HepG2 (cell line): ENCODE data around the gene PLIN4. TPM values are rescaled to one million over a fixed set of nuclear protein-coding genes. Genes with fewer than 3 reads are reported as not detected.

ENCODE experiments used
- ATAC-seq: fragments of 200-7000 bp; cut with Tn5 transposase; 3 replicates; pipeline ENCODE4 v1.9.1; 2020; ENCODE audit warnings: mild to moderate bottlenecking, moderate library complexity
- BruUV-seq: library from RNA; stranded (reverse); fragments of 400-500 nt; replicated peaks from 2 replicates; lab custom pipeline; 2021; lab: Mats Ljungman, UMichigan
- CTCF ChIA-PET: fragments of 300-600 bp; formaldehyde crosslinking; extraction: SDS; loops from one replicate; lab custom pipeline; 2021; ENCODE audit warnings: low total read pairs, inconsistent platforms, low intra/inter-chr PET ratio; lab: Yijun Ruan, JAX
- POLR2A ChIA-PET: fragments of 350-600 bp; sonication (Branson Sonifier 250); formaldehyde crosslinking; loops from one replicate; lab custom pipeline; 2020; ENCODE audit warnings: antibody characterized with exemption, inconsistent platforms; lab: Yijun Ruan, JAX
- DNase-seq: peaks from one replicate; pipeline ENCODE4 v3.0.0-alpha.2; 2015; ENCODE audit warnings: low spot score
- FAIRE-seq: peaks from 3 replicates; lab custom pipeline; 2011; peaks lifted over from hg19 to GRCh38; lab: Jason Lieb, UNC
- H2AFZ ChIP-seq: one replicate; pipeline ENCODE4 v1.6.1; 2011; ENCODE audit warnings: low read length, inconsistent platforms
- H3K27ac ChIP-seq: fragments of 300-600 bp; 3 replicates; pipeline ENCODE4 v1.8.0; 2011; ENCODE audit warnings: mixed run types, mild to moderate bottlenecking, mixed read lengths, low read length, inconsistent platforms; ENCODE audit not compliant: insufficient read depth; ENCODE audit errors: extremely low read length
- H3K27me3 ChIP-seq, 2 experiments: fragments of 200-600 bp in 1 of 2; 2 replicates in 1 of 2; 3 replicates in 1 of 2; pipeline versions ENCODE4 v1.6.0 to v1.8.0; 2011; ENCODE audit warnings: low read length in 2 of 2, mild to moderate bottlenecking in 2 of 2, moderate library complexity in 2 of 2, inconsistent platforms in 1 of 2; ENCODE audit not compliant: insufficient read depth in 2 of 2, control insufficient read depth in 1 of 2
- H3K36me3 ChIP-seq, 2 experiments: fragments of 200-600 bp in 1 of 2; replicated peaks in 1 of 2; 2 replicates in 1 of 2; 3 replicates in 1 of 2; pipeline versions ENCODE4 v1.5.1 to v1.8.0; 2011; ENCODE audit warnings: low read length in 2 of 2, inconsistent platforms in 1 of 2; ENCODE audit not compliant: insufficient read depth in 2 of 2, control insufficient read depth in 1 of 2
- H3K4me1 ChIP-seq: 2 replicates; pipeline ENCODE4 v1.5.1; 2012; ENCODE audit warnings: low read length, inconsistent platforms; ENCODE audit not compliant: insufficient read depth
- H3K4me2 ChIP-seq: 2 replicates; pipeline ENCODE4 v1.6.0; 2011; ENCODE audit warnings: low read depth, low read length, inconsistent platforms
- H3K4me3 ChIP-seq, 3 experiments: fragments of 200-600 bp in 1 of 3; sonication (generic), shearing (Covaris generic) in 1 of 3; replicated peaks in 1 of 3; 2 replicates each; pipeline ENCODE4 v1.5.1; 2011 to 2016; ENCODE audit warnings: low read length in 3 of 3, inconsistent platforms in 2 of 3, low read depth in 2 of 3, mild to moderate bottlenecking in 2 of 3, control low read depth in 1 of 3, mixed read lengths in 1 of 3; ENCODE audit not compliant: insufficient read depth in 1 of 3
- H3K79me2 ChIP-seq: one replicate; pipeline ENCODE4 v1.6.1; 2011; ENCODE audit warnings: low read length, inconsistent platforms; ENCODE audit not compliant: insufficient read depth
- H3K9ac ChIP-seq: 2 replicates; pipeline ENCODE4 v1.6.0; 2011; ENCODE audit warnings: mild to moderate bottlenecking, low read depth, low read length, inconsistent platforms; ENCODE audit not compliant: insufficient read depth
- H3K9me3 ChIP-seq: 2 replicates; pipeline ENCODE4 v1.5.1; 2012; ENCODE audit warnings: mild to moderate bottlenecking, low read length
- H4K20me1 ChIP-seq: 2 replicates; pipeline ENCODE4 v1.6.0; 2011; ENCODE audit warnings: inconsistent platforms, mild to moderate bottlenecking, low read length, moderate library complexity; ENCODE audit not compliant: insufficient read depth
- AKAP8 ChIP-seq: sonication (generic); formaldehyde crosslinking; IDR thresholded peaks from 2 replicates; pipeline ENCODE4 v1.5.1; 2020; ENCODE audit warnings: mild to moderate bottlenecking, missing genetic modification reagents
- ARHGAP35 ChIP-seq: sonication (generic); formaldehyde crosslinking; IDR thresholded peaks from 2 replicates; pipeline ENCODE4 v1.9.0; 2022; ENCODE audit warnings: mild to moderate bottlenecking, inconsistent platforms, moderate library complexity, missing genetic modification reagents, borderline replicate concordance
- ATRX ChIP-seq: sonication (generic); formaldehyde crosslinking; IDR thresholded peaks from 2 replicates; pipeline ENCODE4 v1.4.0; 2020; ENCODE audit warnings: missing genetic modification reagents, borderline replicate concordance
- DMAP1 ChIP-seq: IDR thresholded peaks from 2 replicates; pipeline ENCODE4 v1.6.1; 2016
- FOXK2 ChIP-seq: fragments of 450-650 bp; IDR thresholded peaks from 2 replicates; pipeline ENCODE4 v1.6.1; 2016
- GABPA ChIP-seq, 2 experiments: IDR thresholded peaks; 2 replicates each; pipeline ENCODE4 v1.6.1; 2011 to 2016; ENCODE audit warnings: low read depth in 2 of 2, low read length in 1 of 2, missing biosample characterization in 1 of 2, missing genetic modification characterization in 1 of 2
- HNRNPL ChIP-seq: fragments of 200-400 bp; formaldehyde crosslinking; IDR thresholded peaks from 2 replicates; pipeline ENCODE4 v1.6.1; 2017; ENCODE audit warnings: mild to moderate bottlenecking, low read depth, low read length
- MTA3 ChIP-seq: sonication (generic); formaldehyde crosslinking; IDR thresholded peaks from 2 replicates; pipeline ENCODE4 v1.4.0; 2020; ENCODE audit warnings: missing genetic modification reagents
- TMF1 ChIP-seq: sonication (generic); formaldehyde crosslinking; IDR thresholded peaks from 2 replicates; pipeline ENCODE4 v1.8.1; 2022; ENCODE audit warnings: low read depth, missing genetic modification reagents
- TRIM24 ChIP-seq: sonication (generic); formaldehyde crosslinking; IDR thresholded peaks from 2 replicates; pipeline ENCODE4 v1.8.0; 2022; ENCODE audit warnings: mild to moderate bottlenecking, missing genetic modification reagents
- ZBTB42 ChIP-seq: sonication (generic); formaldehyde crosslinking; IDR thresholded peaks from 2 replicates; pipeline ENCODE4 v1.5.0; 2020; ENCODE audit warnings: mild to moderate bottlenecking, missing genetic modification reagents
- ZNF12 ChIP-seq: sonication (generic); formaldehyde crosslinking; IDR thresholded peaks from 2 replicates; pipeline ENCODE4 v1.5.0; 2020; ENCODE audit warnings: missing genetic modification reagents
- ZNF235 ChIP-seq: sonication (generic); formaldehyde crosslinking; IDR thresholded peaks from 2 replicates; pipeline ENCODE4 v1.8.1; 2023; ENCODE audit warnings: mild to moderate bottlenecking, missing genetic modification reagents, borderline replicate concordance
- ZNF572 ChIP-seq: sonication (generic); formaldehyde crosslinking; IDR thresholded peaks from 2 replicates; pipeline ENCODE4 v1.5.1; 2020; ENCODE audit warnings: mild to moderate bottlenecking, missing genetic modification reagents
- ZNF7 ChIP-seq: IDR thresholded peaks from 2 replicates; pipeline ENCODE4 v1.6.1; 2016; ENCODE audit warnings: missing biosample characterization, missing genetic modification reagents
- ZNF703 ChIP-seq: sonication (generic); formaldehyde crosslinking; IDR thresholded peaks from 2 replicates; pipeline ENCODE4 v1.5.1; 2020; ENCODE audit warnings: missing genetic modification reagents, mild to moderate bottlenecking, moderate library complexity, borderline replicate concordance
- ZSCAN25 ChIP-seq: sonication (generic); formaldehyde crosslinking; IDR thresholded peaks from 2 replicates; pipeline ENCODE4 v1.8.0; 2022; ENCODE audit warnings: mild to moderate bottlenecking, missing genetic modification reagents
- WGBS: methylation state at CpG from one replicate; pipeline ENCODE4 v1.1.6; 2017; ENCODE audit warnings: low lambda C conversion rate; 5-methylcytosine and 5-hydroxymethylcytosine counted together
- in situ Hi-C: cut with HindIII; loops from 2 replicates; pipeline ENCODE4 v1.10.0; 2017; ENCODE audit warnings: low pct_unique_long_range_greater_than_20kb; ENCODE audit not compliant: extremely low pct_ligation_motif_present
- intact Hi-C: fragments of 100-400 bp; cut with micrococcal nuclease; formaldehyde crosslinking; loops from one replicate; pipeline ENCODE4 v1.10.0; 2022; ENCODE audit not compliant: unreplicated experiment
- polyA plus RNA-seq, 8 experiments: library from polyadenylated mRNA; depleted of rRNA in 3 of 8; stranded (reverse) in 7 of 8; unstranded in 1 of 8; fragments of >200 nt; fragmentation: Illumina TruSeq in 4 of 8; extraction: Trizol in 4 of 8; gene quantifications; 2 replicates each; pipeline versions ENCODE4 v1.2.1 to v1.2.3, GENCODE V29; 2011 to 2016; ENCODE audit warnings: low read depth in 4 of 8, missing spikeins in 1 of 8, mixed read lengths in 1 of 8; ENCODE audit not compliant: insufficient read depth in 1 of 8
- total RNA-seq, 5 experiments: library from RNA; depleted of rRNA; stranded (reverse); fragments of >200 nt; fragmentation: Illumina TruSeq; extraction: Trizol; gene quantifications; 2 replicates each; pipeline ENCODE4 v1.2.3, GENCODE V29; 2016; ENCODE audit warnings: low read depth in 1 of 5
- TF ChIP-seq, protein P1 (sequence below): IDR thresholded peaks from 2 replicates; pipeline ENCODE4 v1.6.1; 2016; ENCODE audit warnings: missing biosample characterization, missing genetic modification reagents, low read depth
- TF ChIP-seq, protein P2 (sequence below): sonication (generic); formaldehyde crosslinking; IDR thresholded peaks from 2 replicates; pipeline ENCODE4 v1.4.0; 2020; ENCODE audit warnings: mild to moderate bottlenecking, missing genetic modification reagents
- TF ChIP-seq, protein P3 (sequence below): sonication (generic); formaldehyde crosslinking; IDR thresholded peaks from 2 replicates; pipeline ENCODE4 v1.5.0; 2020; ENCODE audit warnings: missing genetic modification reagents
- TF ChIP-seq, protein P4 (sequence below): sonication (generic); formaldehyde crosslinking; IDR thresholded peaks from 2 replicates; pipeline ENCODE4 v1.4.0; 2020; ENCODE audit warnings: missing genetic modification reagents

PLIN4 gene
- total and polyA plus RNA-seq, 2 of the 13 experiments (the other 11 are each of a cell fraction or from before 2014, with no cell fraction given) = 1.1 to 1.3 TPM

DNA sequence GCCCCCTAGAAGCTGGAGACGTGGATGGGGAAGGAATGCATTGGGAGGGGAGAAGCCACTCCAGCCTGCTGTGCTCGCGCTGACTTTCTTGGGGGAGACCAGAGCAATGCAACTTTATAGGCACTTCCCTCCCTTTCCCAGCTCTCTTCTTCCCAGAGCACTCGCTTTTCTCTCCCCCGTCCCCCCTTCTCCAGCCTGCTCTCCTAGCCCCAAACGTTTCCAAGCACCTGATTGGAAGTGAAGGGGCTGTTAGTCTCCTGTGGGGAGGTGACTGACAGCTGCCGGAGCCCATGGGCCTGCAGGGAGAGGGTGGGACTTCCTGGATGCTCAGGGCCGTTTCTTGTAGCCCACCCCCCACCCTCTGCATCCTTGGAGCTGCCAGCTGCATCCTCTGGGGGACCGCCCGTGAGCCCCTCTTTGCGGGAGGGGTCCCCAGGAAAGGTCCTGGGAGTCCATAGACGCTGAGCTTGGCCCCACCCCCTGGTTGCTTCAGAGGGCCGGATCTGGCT lies 43.7 kb downstream of the PLIN4 start:
- ChIA-PET POLR2A (no interaction called here), CTCF (no interaction called here)
- Histone ChIP-seq H2AFZ (no peak overlapping the region), H3K27me3 (no peaks in the 10 kb centered on the region; a peak in 1 of 5 replicates), H3K4me2 (peak overlapping the region; percentile 77), H3K79me2 (peaks cover 22% of the 10 kb centered on the region), H3K9me3 (no peaks in the 10 kb centered on the region), H3K9ac (peak overlapping the region; percentile 40; the same call in 1 of the 2 replicates), H3K36me3 (peaks cover 14 to 29% of the 10 kb centered on the region in 2 experiments; a peak in 4 of 5 replicates), H3K4me3 (peak overlapping the region; percentile 79 to 94 (median 94); a peak in 5 of 6 replicates), H3K27ac (no peak overlapping the region), H3K4me1 (peaks cover 21% of the 10 kb centered on the region), H4K20me1 (0 out of 2 replicates have a peak, but pooled peaks cover 4% of the 10 kb centered on the region)
- WGBS = 76% methylated on average over 13 of the region's 13 CpGs
- DNase-seq (no peak), ATAC-seq (no peak), FAIRE-seq (peak; percentile 23)
- in situ Hi-C loops (no loop called here), intact Hi-C loops (loop anchor here (5.0 kb wide), 1 partner anchor 63 kb away; the partner anchor contains the start of gene PLIN5)
- BruUV-seq = no TSS peak
- TF ChIP-seq, protein P1, sequence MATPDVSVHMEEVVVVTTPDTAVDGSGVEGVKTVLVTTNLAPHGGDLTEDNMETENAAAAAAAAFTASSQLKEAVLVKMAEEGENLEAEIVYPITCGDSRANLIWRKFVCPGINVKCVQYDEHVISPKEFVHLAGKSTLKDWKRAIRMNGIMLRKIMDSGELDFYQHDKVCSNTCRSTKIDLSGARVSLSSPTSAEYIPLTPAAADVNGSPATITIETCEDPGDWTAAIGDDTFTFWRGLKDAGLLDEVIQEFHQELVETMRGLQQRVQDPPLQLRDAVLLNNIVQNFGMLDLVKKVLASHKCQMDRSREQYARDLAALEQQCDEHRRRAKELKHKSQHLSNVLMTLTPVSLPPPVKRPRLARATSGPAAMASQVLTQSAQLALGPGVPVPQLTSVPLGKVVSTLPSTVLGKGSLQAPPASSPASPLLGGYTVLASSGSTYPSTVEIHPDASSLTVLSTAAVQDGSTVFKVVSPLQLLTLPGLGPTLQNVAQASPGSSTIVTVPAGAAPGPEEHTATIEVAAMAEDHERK (CRISPR knock-in tag) = no peak
- TF ChIP-seq, protein P2, sequence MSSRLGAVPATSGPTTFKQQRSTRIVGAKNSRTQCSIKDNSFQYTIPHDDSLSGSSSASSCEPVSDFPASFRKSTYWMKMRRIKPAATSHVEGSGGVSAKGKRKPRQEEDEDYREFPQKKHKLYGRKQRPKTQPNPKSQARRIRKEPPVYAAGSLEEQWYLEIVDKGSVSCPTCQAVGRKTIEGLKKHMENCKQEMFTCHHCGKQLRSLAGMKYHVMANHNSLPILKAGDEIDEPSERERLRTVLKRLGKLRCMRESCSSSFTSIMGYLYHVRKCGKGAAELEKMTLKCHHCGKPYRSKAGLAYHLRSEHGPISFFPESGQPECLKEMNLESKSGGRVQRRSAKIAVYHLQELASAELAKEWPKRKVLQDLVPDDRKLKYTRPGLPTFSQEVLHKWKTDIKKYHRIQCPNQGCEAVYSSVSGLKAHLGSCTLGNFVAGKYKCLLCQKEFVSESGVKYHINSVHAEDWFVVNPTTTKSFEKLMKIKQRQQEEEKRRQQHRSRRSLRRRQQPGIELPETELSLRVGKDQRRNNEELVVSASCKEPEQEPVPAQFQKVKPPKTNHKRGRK = no peak
- no peak for TF ChIP-seq ZNF12 (CRISPR knock-in tag)
- TF ChIP-seq, protein P3, sequence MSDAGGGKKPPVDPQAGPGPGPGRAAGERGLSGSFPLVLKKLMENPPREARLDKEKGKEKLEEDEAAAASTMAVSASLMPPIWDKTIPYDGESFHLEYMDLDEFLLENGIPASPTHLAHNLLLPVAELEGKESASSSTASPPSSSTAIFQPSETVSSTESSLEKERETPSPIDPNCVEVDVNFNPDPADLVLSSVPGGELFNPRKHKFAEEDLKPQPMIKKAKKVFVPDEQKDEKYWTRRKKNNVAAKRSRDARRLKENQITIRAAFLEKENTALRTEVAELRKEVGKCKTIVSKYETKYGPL (CRISPR knock-in tag) = no peak
- no peak for TF ChIP-seq ARHGAP35 (CRISPR knock-in tag)
- TF ChIP-seq TMF1 (CRISPR knock-in tag) = no peak
- no peak for TF ChIP-seq ZNF703 (CRISPR knock-in tag)
- TF ChIP-seq FOXK2 = no peak
- no peak for TF ChIP-seq ATRX (CRISPR knock-in tag)
- no peak for TF ChIP-seq AKAP8 (CRISPR knock-in tag)
- TF ChIP-seq MTA3 (CRISPR knock-in tag) = no peak
- no peak for TF ChIP-seq TRIM24 (CRISPR knock-in tag)
- no peak for TF ChIP-seq ZNF7 (CRISPR knock-in tag)
- TF ChIP-seq ZBTB42 (CRISPR knock-in tag) = no peak
- no peak for TF ChIP-seq ZNF572 (CRISPR knock-in tag)
- TF ChIP-seq, protein P4, sequence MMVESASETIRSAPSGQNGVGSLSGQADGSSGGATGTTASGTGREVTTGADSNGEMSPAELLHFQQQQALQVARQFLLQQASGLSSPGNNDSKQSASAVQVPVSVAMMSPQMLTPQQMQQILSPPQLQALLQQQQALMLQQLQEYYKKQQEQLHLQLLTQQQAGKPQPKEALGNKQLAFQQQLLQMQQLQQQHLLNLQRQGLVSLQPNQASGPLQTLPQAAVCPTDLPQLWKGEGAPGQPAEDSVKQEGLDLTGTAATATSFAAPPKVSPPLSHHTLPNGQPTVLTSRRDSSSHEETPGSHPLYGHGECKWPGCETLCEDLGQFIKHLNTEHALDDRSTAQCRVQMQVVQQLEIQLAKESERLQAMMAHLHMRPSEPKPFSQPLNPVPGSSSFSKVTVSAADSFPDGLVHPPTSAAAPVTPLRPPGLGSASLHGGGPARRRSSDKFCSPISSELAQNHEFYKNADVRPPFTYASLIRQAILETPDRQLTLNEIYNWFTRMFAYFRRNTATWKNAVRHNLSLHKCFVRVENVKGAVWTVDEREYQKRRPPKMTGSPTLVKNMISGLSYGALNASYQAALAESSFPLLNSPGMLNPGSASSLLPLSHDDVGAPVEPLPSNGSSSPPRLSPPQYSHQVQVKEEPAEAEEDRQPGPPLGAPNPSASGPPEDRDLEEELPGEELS (CRISPR knock-in tag) = no peak
- TF ChIP-seq HNRNPL = no peak
- TF ChIP-seq GABPA (IDR thresholded peaks at IDR 0.05; ENCODE audit: low read depth, low read length) = peak; percentile 72
- TF ChIP-seq GABPA (CRISPR knock-in tag; IDR thresholded peaks at IDR 0.05; ENCODE audit: low read depth) = peak; percentile 90
- TF ChIP-seq ZNF235 (CRISPR knock-in tag) = no peak
- no peak for TF ChIP-seq ZSCAN25 (CRISPR knock-in tag)
- TF ChIP-seq DMAP1 = no peak
